BLaER1 (cell line): ENCODE data around the gene PSORS1C2.

Source experiments
- H3K27ac ChIP-seq: shearing (Covaris generic); formaldehyde crosslinking; 2 replicates; pipeline ENCODE4 v1.8.1; 2022
- H3K27me3 ChIP-seq: shearing (Covaris generic); formaldehyde crosslinking; 2 replicates; pipeline ENCODE4 v1.8.1; 2022
- H3K36me3 ChIP-seq: shearing (Covaris generic); formaldehyde crosslinking; 2 replicates; pipeline ENCODE4 v1.8.1; 2022
- H3K4me1 ChIP-seq: shearing (Covaris generic); formaldehyde crosslinking; 2 replicates; pipeline ENCODE4 v1.8.1; 2022
- H3K4me2 ChIP-seq: shearing (Covaris generic); formaldehyde crosslinking; 2 replicates; pipeline ENCODE4 v1.8.1; 2022
- H3K4me3 ChIP-seq: shearing (Covaris generic); formaldehyde crosslinking; 2 replicates; pipeline ENCODE4 v1.8.1; 2022
- H3K9ac ChIP-seq: shearing (Covaris generic); formaldehyde crosslinking; 2 replicates; pipeline ENCODE4 v1.8.1; 2022
- H3K9me3 ChIP-seq: shearing (Covaris generic); formaldehyde crosslinking; 2 replicates; pipeline ENCODE4 v1.8.1; 2022
- H4K20me1 ChIP-seq: shearing (Covaris generic); formaldehyde crosslinking; 2 replicates; pipeline ENCODE4 v1.8.1; 2022
- Cebpa-rat ChIP-seq: shearing (Covaris generic); IDR thresholded peaks from 2 replicates; pipeline ENCODE4 v1.8.1; 2022

PSORS1C2 gene

GRCh38 chr6:31143148-31143547 lies 4.3 kb upstream of the PSORS1C2 start:
- Histone ChIP-seq H3K9me3 (no peaks in the 10 kb centered on the region), H4K20me1 (no peaks in the 10 kb centered on the region), H3K27ac (no peak overlapping the region), H3K27me3 (no peaks in the 10 kb centered on the region), H3K4me1 (no peaks in the 10 kb centered on the region), H3K36me3 (peaks cover 52% of the 10 kb centered on the region), H3K4me2 (no peak overlapping the region), H3K9ac (no peak overlapping the region), H3K4me3 (no peak overlapping the region)
- TF ChIP-seq Cebpa-rat, result no peak

GRCh38 chr6:31142361-31142761 lies 3.5 kb upstream of the PSORS1C2 start:
- Histone ChIP-seq H3K4me2 (no peak overlapping the region), H3K27me3 (no peaks in the 10 kb centered on the region), H3K9ac (no peak overlapping the region), H3K27ac (no peak overlapping the region), H3K9me3 (no peaks in the 10 kb centered on the region), H4K20me1 (no peaks in the 10 kb centered on the region), H3K36me3 (peaks cover 50% of the 10 kb centered on the region), H3K4me3 (no peak overlapping the region), H3K4me1 (peaks cover 5% of the 10 kb centered on the region)
- TF ChIP-seq Cebpa-rat, result no peak

- Histone ChIP-seq H3K27me3 (no peaks in the 10 kb centered on the region), H4K20me1 (no peaks in the 10 kb centered on the region), H3K4me2 (no peak overlapping the region), H3K4me3 (no peak overlapping the region), H3K36me3 (peaks cover 38% of the 10 kb centered on the region), H3K27ac (no peak overlapping the region), H3K9ac (no peak overlapping the region), H3K9me3 (no peaks in the 10 kb centered on the region), H3K4me1 (peaks cover 5% of the 10 kb centered on the region)
- TF ChIP-seq Cebpa-rat, result no peak
Observed at GRCh38 chr6:31140643-31141042, 1.8 kb upstream of the PSORS1C2 start.

- Histone ChIP-seq H3K27me3 (no peaks in the 10 kb centered on the region), H3K4me3 (no peak overlapping the region), H3K4me2 (no peak overlapping the region), H3K36me3 (peaks cover 28% of the 10 kb centered on the region), H4K20me1 (no peaks in the 10 kb centered on the region), H3K4me1 (peaks cover 5% of the 10 kb centered on the region), H3K27ac (no peak overlapping the region), H3K9me3 (no peaks in the 10 kb centered on the region), H3K9ac (no peak overlapping the region)
- TF ChIP-seq Cebpa-rat, result no peak
Observed at GRCh38 chr6:31139599-31139998, 733 bp upstream of the PSORS1C2 start.

GRCh38 chr6:31135710-31136109 lies 3.2 kb downstream of the PSORS1C2 start:
- Histone ChIP-seq H3K4me3 (no peak overlapping the region), H4K20me1 (no peaks in the 10 kb centered on the region), H3K9me3 (no peaks in the 10 kb centered on the region), H3K9ac (no peak overlapping the region), H3K27ac (no peak overlapping the region), H3K4me1 (peaks cover 5% of the 10 kb centered on the region), H3K27me3 (no peaks in the 10 kb centered on the region), H3K4me2 (no peak overlapping the region), H3K36me3 (no peaks in the 10 kb centered on the region)
- no peak for TF ChIP-seq Cebpa-rat

GRCh38 chr6:31132806-31133205 lies 6.1 kb downstream of the PSORS1C2 start:
- TF ChIP-seq Cebpa-rat, result no peak

GRCh38 chr6:31131595-31131994 lies 7.3 kb downstream of the PSORS1C2 start:
- no peaks in the 10 kb centered on the region for H3K4me1 ChIP-seq
- H3K9me3 ChIP-seq, result no peaks in the 10 kb centered on the region
- no peak for TF ChIP-seq Cebpa-rat
- H4K20me1 ChIP-seq, result no peaks in the 10 kb centered on the region
- no peak overlapping the region for H3K4me2 ChIP-seq
- no peak overlapping the region for H3K9ac ChIP-seq
- no peak overlapping the region for H3K27ac ChIP-seq
- no peak overlapping the region for H3K4me3 ChIP-seq
- H3K27me3 ChIP-seq, result no peaks in the 10 kb centered on the region
- no peaks in the 10 kb centered on the region for H3K36me3 ChIP-seq

More at GRCh38 chr6:31132806-31133205, 6.1 kb downstream of the PSORS1C2 start:
- H3K27ac ChIP-seq, result no peak overlapping the region
- no peak overlapping the region for H3K4me3 ChIP-seq
- H3K9me3 ChIP-seq, result no peaks in the 10 kb centered on the region
- H3K4me1 ChIP-seq, result peaks cover 3% of the 10 kb centered on the region
- H3K9ac ChIP-seq, result no peak overlapping the region
- no peaks in the 10 kb centered on the region for H4K20me1 ChIP-seq
- no peak overlapping the region for H3K4me2 ChIP-seq
- no peaks in the 10 kb centered on the region for H3K36me3 ChIP-seq
- H3K27me3 ChIP-seq, result no peaks in the 10 kb centered on the region

- Histone ChIP-seq H3K4me1 (peaks cover 3% of the 10 kb centered on the region), H3K9ac (no peak overlapping the region), H3K27me3 (no peaks in the 10 kb centered on the region), H3K27ac (no peak overlapping the region), H3K36me3 (no peaks in the 10 kb centered on the region), H3K4me3 (no peak overlapping the region), H3K9me3 (no peaks in the 10 kb centered on the region), H4K20me1 (no peaks in the 10 kb centered on the region), H3K4me2 (no peak overlapping the region)
- no peak for TF ChIP-seq Cebpa-rat
Observed at GRCh38 chr6:31130751-31131150, 8.1 kb downstream of the PSORS1C2 start.

- no peaks in the 10 kb centered on the region for H3K36me3 ChIP-seq
- H3K9ac ChIP-seq, result no peak overlapping the region
- peaks cover 11% of the 10 kb centered on the region for H3K4me1 ChIP-seq
- H3K27me3 ChIP-seq, result no peaks in the 10 kb centered on the region
- no peak overlapping the region for H3K27ac ChIP-seq
- H3K9me3 ChIP-seq, result no peaks in the 10 kb centered on the region
- H3K4me3 ChIP-seq, result no peak overlapping the region
- TF ChIP-seq Cebpa-rat, result no peak
- no peaks in the 10 kb centered on the region for H4K20me1 ChIP-seq
- no peak overlapping the region for H3K4me2 ChIP-seq
Observed at GRCh38 chr6:31129130-31129529, 9.7 kb downstream of the PSORS1C2 start.

GRCh38 chr6:31128093-31128676 lies 10.7 kb downstream of the PSORS1C2 start:
- no peaks in the 10 kb centered on the region for H3K9me3 ChIP-seq
- no peaks in the 10 kb centered on the region for H3K36me3 ChIP-seq
- no peak overlapping the region for H3K4me2 ChIP-seq
- peaks cover 13% of the 10 kb centered on the region for H3K4me1 ChIP-seq
- H3K4me3 ChIP-seq, result no peak overlapping the region
- H3K27me3 ChIP-seq, result no peaks in the 10 kb centered on the region
- H3K27ac ChIP-seq, result no peak overlapping the region
- TF ChIP-seq Cebpa-rat, result no peak
- H3K9ac ChIP-seq, result no peak overlapping the region
- H4K20me1 ChIP-seq, result no peaks in the 10 kb centered on the region
